WTC11 (cell line): ENCODE data around the gene MRPL23.

Experiments used
- ARID4B ChIP-seq: sonication (generic); formaldehyde crosslinking; IDR thresholded peaks from 2 replicates; pipeline ENCODE4 v1.8.0; 2023; ENCODE audit warnings: missing genetic modification reagents, mild to moderate bottlenecking, borderline replicate concordance
- ATF2 ChIP-seq: sonication (generic); formaldehyde crosslinking; IDR thresholded peaks from 2 replicates; pipeline ENCODE4 v1.8.1; 2022; ENCODE audit warnings: low read depth, missing genetic modification reagents, borderline replicate concordance
- ATF3 ChIP-seq: sonication (generic); formaldehyde crosslinking; conservative IDR thresholded peaks from 2 replicates; pipeline ENCODE4 v1.8.1; 2022; ENCODE audit warnings: mild to moderate bottlenecking, missing genetic modification reagents
- CTCF ChIP-seq: fragments of 200-600 bp; IDR thresholded peaks from 2 replicates; pipeline ENCODE4 v1.8.0; 2022; ENCODE audit warnings: antibody characterized with exemption
- E2F4 ChIP-seq: sonication (generic); formaldehyde crosslinking; IDR thresholded peaks from 2 replicates; pipeline ENCODE4 v1.8.1; 2022; ENCODE audit warnings: low read depth, mild to moderate bottlenecking, moderate library complexity, missing genetic modification reagents, borderline replicate concordance
- FOXJ3 ChIP-seq: sonication (generic); formaldehyde crosslinking; IDR thresholded peaks from 2 replicates; pipeline ENCODE4 v1.9.0; 2021; ENCODE audit warnings: missing genetic modification reagents, mild to moderate bottlenecking, borderline replicate concordance
- SP1 ChIP-seq: sonication (generic); formaldehyde crosslinking; conservative IDR thresholded peaks from 2 replicates; pipeline ENCODE4 v1.8.1; 2022; ENCODE audit warnings: missing genetic modification reagents
- USF2 ChIP-seq: sonication (generic); formaldehyde crosslinking; IDR thresholded peaks from 2 replicates; pipeline ENCODE4 v1.8.1; 2023; ENCODE audit warnings: mild to moderate bottlenecking, missing genetic modification reagents, moderate library complexity
- ZNF232 ChIP-seq: sonication (generic); formaldehyde crosslinking; IDR thresholded peaks from 2 replicates; pipeline ENCODE4 v1.8.0; 2022; ENCODE audit warnings: mild to moderate bottlenecking, missing genetic modification reagents
- ZNF263 ChIP-seq: sonication (generic); formaldehyde crosslinking; IDR thresholded peaks from 2 replicates; pipeline ENCODE4 v1.8.1; 2022; ENCODE audit warnings: low read depth, mild to moderate bottlenecking, moderate library complexity, missing genetic modification reagents

GRCh38 chr11:1930462-1930830, 16.7 kb upstream of the MRPL23 start:
- TF ChIP-seq ZNF232 (CRISPR knock-in tag), result no peak
- no peak for TF ChIP-seq CTCF
- TF ChIP-seq ARID4B (CRISPR knock-in tag), result no peak
- TF ChIP-seq USF2 (CRISPR knock-in tag), result no peak
- no peak for TF ChIP-seq SP1
- TF ChIP-seq E2F4 (CRISPR knock-in tag), result no peak
- no peak for TF ChIP-seq FOXJ3 (CRISPR knock-in tag)
- no peak for TF ChIP-seq ATF2
- TF ChIP-seq ATF3 (CRISPR knock-in tag), result no peak
- TF ChIP-seq ZNF263 (CRISPR knock-in tag), result no peak
